ENCODE results near the gene SMC5. TPM values are rescaled to one million over a fixed set of nuclear protein-coding genes. Genes with fewer than 3 reads are reported as not detected.

The SMC5 gene
- total and polyA plus RNA-seq, 8 donors: 25.5 to 96.0 (median 74.2) TPM

GRCh38 chr9:70362952-70363351 lies 104.2 kb downstream of the SMC5 start:
- Histone ChIP-seq H3K9me3 (peaks cover 0 to 5% of the 10 kb centered on the region in 2 donors), H3K36me3 (peaks cover 0 to under 1% of the 10 kb centered on the region in 2 donors), H3K27me3 (no peaks in the 10 kb centered on the region), H3K4me1 (no peaks in the 10 kb centered on the region), H3K4me3 (no peak overlapping the region), H3K27ac (no peak overlapping the region)
- intact Hi-C loops (cut with DNase I): no loop called here
- TF ChIP-seq CTCF (IDR thresholded peaks at IDR 0.05): no peak
- no peak for ATAC-seq
- no peak for DNase-seq

GRCh38 chr9:70363760-70364159 lies 105.0 kb downstream of the SMC5 start:
- ATAC-seq (no peak), DNase-seq (no peak)
- Histone ChIP-seq H3K27ac (no peak overlapping the region), H3K4me3 (no peak overlapping the region), H3K9me3 (peaks cover 0 to 5% of the 10 kb centered on the region in 2 donors), H3K36me3 (no peaks in the 10 kb centered on the region), H3K4me1 (no peaks in the 10 kb centered on the region), H3K27me3 (no peaks in the 10 kb centered on the region)
- no peak for TF ChIP-seq CTCF (IDR thresholded peaks at IDR 0.05)
- intact Hi-C loops (cut with DNase I): no loop called here

GRCh38 chr9:70367305-70367930 lies 108.6 kb downstream of the SMC5 start:
- H3K27me3 ChIP-seq: no peaks in the 10 kb centered on the region

GRCh38 chr9:70374962-70375618 lies 116.3 kb downstream of the SMC5 start:
- H3K9me3 ChIP-seq: no peaks in the 10 kb centered on the region
- DNase-seq (no peak), ATAC-seq (peak; percentile 87)
- no peaks in the 10 kb centered on the region for H3K36me3 ChIP-seq
- H3K27me3 ChIP-seq: no peaks in the 10 kb centered on the region
- peak overlapping the region in 1 of 2 donors; percentile 3 for H3K4me3 ChIP-seq
- no peaks in the 10 kb centered on the region for H3K4me1 ChIP-seq
- H3K27ac ChIP-seq: peak overlapping the region; percentile 15 to 26
- no peak for TF ChIP-seq CTCF (IDR thresholded peaks at IDR 0.05)
- intact Hi-C loops (cut with DNase I): no loop called here

More at GRCh38 chr9:70367305-70367930, 108.6 kb downstream of the SMC5 start:
- Histone ChIP-seq H3K9me3 (peaks cover 0 to 5% of the 10 kb centered on the region in 2 donors), H3K4me3 (no peak overlapping the region), H3K27ac (no peak overlapping the region), H3K36me3 (no peaks in the 10 kb centered on the region), H3K4me1 (no peaks in the 10 kb centered on the region)
- no peak for ATAC-seq
- TF ChIP-seq CTCF (IDR thresholded peaks at IDR 0.05): no peak
- intact Hi-C loops (cut with DNase I): no loop called here
- DNase-seq: no peak

GRCh38 chr9:70382046-70382708 lies 123.4 kb downstream of the SMC5 start:
- no peak overlapping the region for H3K4me3 ChIP-seq
- H3K27me3 ChIP-seq: no peaks in the 10 kb centered on the region
- DNase-seq: no peak
- intact Hi-C loops (cut with DNase I): no loop called here
- no peak for TF ChIP-seq CTCF (IDR thresholded peaks at IDR 0.05)
- H3K4me1 ChIP-seq: no peaks in the 10 kb centered on the region
- ATAC-seq: no peak
- H3K9me3 ChIP-seq: no peaks in the 10 kb centered on the region
- H3K27ac ChIP-seq: no peak overlapping the region
- H3K36me3 ChIP-seq: peaks cover 0 to 17% of the 10 kb centered on the region in 2 donors

Measured in left lung (tissue), 10 donors.